Epithelial cell of alveolus of lung (primary cell): ENCODE measurements around the gene KIF5C. TPM values are rescaled to one million over a fixed set of nuclear protein-coding genes. Genes with fewer than 3 reads are reported as not detected.

ENCODE experiments used
- total RNA-seq: library from RNA; depleted of rRNA; stranded (reverse); fragments of >200 nt; gene quantifications from 2 replicates; pipeline ENCODE4 v1.2.1, GENCODE V29; 2015

KIF5C gene
- 0.24 and 2.1 TPM in 2 replicates for total RNA-seq

DNA sequence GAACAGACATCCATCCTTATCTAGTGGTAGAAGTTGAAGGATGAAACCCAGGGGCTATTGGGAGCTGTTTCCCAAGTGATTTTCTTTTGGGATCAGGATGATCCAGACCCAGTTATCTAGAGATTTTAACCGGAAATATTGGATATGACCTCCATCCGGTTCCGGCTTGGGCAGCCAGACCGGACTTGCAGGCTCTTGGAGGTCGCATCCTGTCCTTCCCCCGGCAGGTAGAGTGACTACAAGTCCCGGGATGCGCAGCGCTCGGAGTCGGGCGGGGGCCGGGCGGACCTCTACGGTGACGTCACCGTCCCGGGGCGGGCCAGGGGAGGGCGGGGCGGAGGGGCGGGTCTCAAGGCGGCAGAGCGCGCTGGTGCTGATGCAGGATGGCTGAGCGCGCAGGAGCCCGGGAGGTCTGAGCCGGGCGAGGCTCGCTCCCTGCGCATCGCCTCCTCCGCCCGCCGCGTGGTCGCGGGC is at the start of gene KIF5C:
Gene KIF5C (plus strand): TSS at position 360 of the 474 bp plus-strand sequence. CDS start 391 bp downstream, outside the sequence.

GRCh38 chr2:149038442-149039212 is 163.6 kb downstream of the KIF5C start, which contains the start of gene LYPD6B:
LYPD6B (plus strand) TSS chr2:149038699; CDS start chr2:149130949, 92,250 bp downstream.

Other genes with a start within 250 kb of the KIF5C start
- 9.7 and 23.0 TPM in 2 replicates for gene EPC2, start 230.5 kb upstream of the KIF5C start, total RNA-seq
- 0.13 and 0.24 TPM in 2 replicates for gene LYPD6B, start 163.5 kb downstream of the KIF5C start, total RNA-seq